ENCODE data around the gene IGF2BP1. TPM values are rescaled to one million over a fixed set of nuclear protein-coding genes. Genes with fewer than 3 reads are reported as not detected.

Gene IGF2BP1
- total RNA-seq, 1 donor from 2014 or later = 260 TPM

GRCh38 chr17:48998587-48999440, 1.6 kb downstream of the IGF2BP1 start:
- TF ChIP-seq, protein P1, sequence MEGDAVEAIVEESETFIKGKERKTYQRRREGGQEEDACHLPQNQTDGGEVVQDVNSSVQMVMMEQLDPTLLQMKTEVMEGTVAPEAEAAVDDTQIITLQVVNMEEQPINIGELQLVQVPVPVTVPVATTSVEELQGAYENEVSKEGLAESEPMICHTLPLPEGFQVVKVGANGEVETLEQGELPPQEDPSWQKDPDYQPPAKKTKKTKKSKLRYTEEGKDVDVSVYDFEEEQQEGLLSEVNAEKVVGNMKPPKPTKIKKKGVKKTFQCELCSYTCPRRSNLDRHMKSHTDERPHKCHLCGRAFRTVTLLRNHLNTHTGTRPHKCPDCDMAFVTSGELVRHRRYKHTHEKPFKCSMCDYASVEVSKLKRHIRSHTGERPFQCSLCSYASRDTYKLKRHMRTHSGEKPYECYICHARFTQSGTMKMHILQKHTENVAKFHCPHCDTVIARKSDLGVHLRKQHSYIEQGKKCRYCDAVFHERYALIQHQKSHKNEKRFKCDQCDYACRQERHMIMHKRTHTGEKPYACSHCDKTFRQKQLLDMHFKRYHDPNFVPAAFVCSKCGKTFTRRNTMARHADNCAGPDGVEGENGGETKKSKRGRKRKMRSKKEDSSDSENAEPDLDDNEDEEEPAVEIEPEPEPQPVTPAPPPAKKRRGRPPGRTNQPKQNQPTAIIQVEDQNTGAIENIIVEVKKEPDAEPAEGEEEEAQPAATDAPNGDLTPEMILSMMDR (IDR thresholded peaks at IDR 0.05; ENCODE audit: insufficient read depth, low read depth, low read length) = no peak
- no peak for TF ChIP-seq EZH2 (IDR thresholded peaks at IDR 0.05; ENCODE audit: insufficient read depth, low read length)
- peak overlapping the region; percentile 36 for H2AFZ ChIP-seq (ENCODE audit: low read depth, low read length)
- H3K9me3 Mint-ChIP-seq (ENCODE audit: unreplicated experiment) = peaks cover 1% of the 10 kb centered on the region
- H3K27ac ChIP-seq (ENCODE audit: low read depth, low read length) = peak overlapping the region; percentile 88
- no peaks in the 10 kb centered on the region for H3K36me3 ChIP-seq (ENCODE audit: insufficient read depth, low read length)
- DNase-seq (ENCODE audit: low read depth) = no peak
- peaks cover 11% of the 10 kb centered on the region for H3K4me1 Mint-ChIP-seq (ENCODE audit: low read depth, unreplicated experiment)
- H3K9me3 ChIP-seq (ENCODE audit: insufficient read depth, low read depth, low read length) = no peaks in the 10 kb centered on the region
- H3K27me3 Mint-ChIP-seq (ENCODE audit: low read depth, unreplicated experiment) = no peaks in the 10 kb centered on the region
- peak overlapping the region; percentile 99 for H3K27ac Mint-ChIP-seq (ENCODE audit: unreplicated experiment)
- H3K4me3 ChIP-seq (ENCODE audit: insufficient read depth, low read depth, low read length) = peak overlapping the region; percentile 90
- H4K20me1 ChIP-seq (ENCODE audit: insufficient read depth, low read length) = peaks cover 6% of the 10 kb centered on the region
- H3K4me3 Mint-ChIP-seq (ENCODE audit: unreplicated experiment) = peak overlapping the region; percentile 93
- peaks cover 14% of the 10 kb centered on the region for H3K4me1 ChIP-seq (ENCODE audit: insufficient read depth, low read length)
- H3K9ac ChIP-seq (ENCODE audit: low read length) = peak overlapping the region; percentile 96
- FAIRE-seq = no peak
- H3K36me3 Mint-ChIP-seq (ENCODE audit: low read depth, unreplicated experiment) = peaks cover 13% of the 10 kb centered on the region
- H3K27me3 ChIP-seq (ENCODE audit: insufficient read depth, low read length) = peaks cover 17% of the 10 kb centered on the region
- peaks cover 65% of the 10 kb centered on the region for H3K79me2 ChIP-seq (ENCODE audit: insufficient read depth, low read length)
- H3K4me2 ChIP-seq (ENCODE audit: low read length) = peak overlapping the region; percentile 99

DNA sequence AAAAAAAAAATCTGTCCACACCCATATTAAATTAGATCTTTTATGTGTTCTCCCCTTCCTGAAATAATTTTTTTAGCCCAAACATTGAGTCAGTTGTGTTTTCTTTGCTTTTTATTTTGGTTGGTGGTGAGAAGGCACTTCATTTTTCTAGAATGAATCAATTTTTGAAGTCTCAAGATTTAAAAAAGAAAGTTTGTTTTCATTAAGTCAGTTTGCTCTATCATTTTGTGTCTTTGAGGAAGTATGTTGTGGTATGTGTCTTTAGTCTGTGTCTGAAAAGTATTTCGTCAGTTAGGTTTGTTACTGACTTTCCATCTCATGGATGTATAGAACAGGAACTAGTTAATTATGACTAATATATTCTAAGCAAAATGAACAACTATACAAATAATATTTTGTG, 3.8 kb downstream of the IGF2BP1 start:
- H3K4me2 ChIP-seq (ENCODE audit: low read length) = peak overlapping the region; percentile 99
- H3K36me3 ChIP-seq (ENCODE audit: insufficient read depth, low read length) = peaks cover 10% of the 10 kb centered on the region
- H3K4me1 ChIP-seq (ENCODE audit: insufficient read depth, low read length) = peaks cover 17% of the 10 kb centered on the region
- H3K27ac ChIP-seq (ENCODE audit: low read depth, low read length) = peak overlapping the region; percentile 88
- Mint-ChIP-seq H3K27me3 (ENCODE audit: low read depth, unreplicated experiment) (no peaks in the 10 kb centered on the region), H3K9me3 (ENCODE audit: unreplicated experiment) (peaks cover 1% of the 10 kb centered on the region), H3K4me1 (ENCODE audit: low read depth, unreplicated experiment) (peaks cover 18% of the 10 kb centered on the region), H3K4me3 (ENCODE audit: unreplicated experiment) (peak overlapping the region; percentile 93), H3K36me3 (ENCODE audit: low read depth, unreplicated experiment) (peaks cover 17% of the 10 kb centered on the region), H3K27ac (ENCODE audit: unreplicated experiment) (peak overlapping the region; percentile 86)
- H4K20me1 ChIP-seq (ENCODE audit: insufficient read depth, low read length) = peaks cover 26% of the 10 kb centered on the region
- H3K27me3 ChIP-seq (ENCODE audit: insufficient read depth, low read length) = no peaks in the 10 kb centered on the region
- peak overlapping the region; percentile 96 for H3K9ac ChIP-seq (ENCODE audit: low read length)
- H3K79me2 ChIP-seq (ENCODE audit: insufficient read depth, low read length) = peaks cover 86% of the 10 kb centered on the region
- DNase-seq (ENCODE audit: low read depth) = peak; percentile 53
- no peak for TF ChIP-seq EZH2 (IDR thresholded peaks at IDR 0.05; ENCODE audit: insufficient read depth, low read length)
- TF ChIP-seq, protein P1 (IDR thresholded peaks at IDR 0.05; ENCODE audit: insufficient read depth, low read depth, low read length) = no peak
- H2AFZ ChIP-seq (ENCODE audit: low read depth, low read length) = no peak overlapping the region
- peak overlapping the region; percentile 90 for H3K4me3 ChIP-seq (ENCODE audit: insufficient read depth, low read depth, low read length)
- FAIRE-seq = peak; percentile 43
- H3K9me3 ChIP-seq (ENCODE audit: insufficient read depth, low read depth, low read length) = no peaks in the 10 kb centered on the region

DNA sequence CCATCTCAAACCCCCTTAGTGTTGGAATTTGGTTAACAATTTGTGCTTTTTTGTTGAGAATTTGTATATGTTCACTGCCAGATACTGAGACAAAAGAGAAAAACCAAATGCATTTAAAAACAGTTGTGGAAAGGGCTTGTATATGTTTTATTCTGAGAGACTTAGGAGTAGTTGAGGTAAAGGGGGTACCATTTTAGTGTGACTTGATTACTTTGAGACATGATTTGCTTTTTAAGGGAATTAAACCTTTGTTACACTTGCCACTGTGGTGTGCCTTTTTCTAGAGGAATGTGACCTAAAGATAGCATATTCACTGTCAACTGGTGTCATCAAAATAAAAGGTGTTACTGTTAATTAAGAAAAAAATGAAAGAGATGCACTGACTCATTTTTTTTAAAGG, 4.5 kb downstream of the IGF2BP1 start:
- peak overlapping the region; percentile 96 for H3K9ac ChIP-seq (ENCODE audit: low read length)
- H3K4me1 Mint-ChIP-seq (ENCODE audit: low read depth, unreplicated experiment) = peaks cover 25% of the 10 kb centered on the region

More for the DNA sequence above, 4.5 kb downstream of the IGF2BP1 start:
- FAIRE-seq (no peak), DNase-seq (ENCODE audit: low read depth) (no peak)
- H3K9me3 ChIP-seq (ENCODE audit: insufficient read depth, low read depth, low read length) = no peaks in the 10 kb centered on the region
- H3K36me3 ChIP-seq (ENCODE audit: insufficient read depth, low read length) = peaks cover 11% of the 10 kb centered on the region
- Mint-ChIP-seq H3K27me3 (ENCODE audit: low read depth, unreplicated experiment) (no peaks in the 10 kb centered on the region), H3K9me3 (ENCODE audit: unreplicated experiment) (peaks cover 1% of the 10 kb centered on the region), H3K36me3 (ENCODE audit: low read depth, unreplicated experiment) (peaks cover 20% of the 10 kb centered on the region), H3K27ac (ENCODE audit: unreplicated experiment) (peak overlapping the region; percentile 86), H3K4me3 (ENCODE audit: unreplicated experiment) (peak overlapping the region; percentile 93)
- no peaks in the 10 kb centered on the region for H3K27me3 ChIP-seq (ENCODE audit: insufficient read depth, low read length)
- H3K4me1 ChIP-seq (ENCODE audit: insufficient read depth, low read length) = peaks cover 13% of the 10 kb centered on the region
- peak overlapping the region; percentile 88 for H3K27ac ChIP-seq (ENCODE audit: low read depth, low read length)
- peak overlapping the region; percentile 99 for H3K4me2 ChIP-seq (ENCODE audit: low read length)
- TF ChIP-seq, protein P1 (IDR thresholded peaks at IDR 0.05; ENCODE audit: insufficient read depth, low read depth, low read length) = no peak
- TF ChIP-seq EZH2 (IDR thresholded peaks at IDR 0.05; ENCODE audit: insufficient read depth, low read length) = no peak
- peaks cover 33% of the 10 kb centered on the region for H4K20me1 ChIP-seq (ENCODE audit: insufficient read depth, low read length)
- peaks cover 94% of the 10 kb centered on the region for H3K79me2 ChIP-seq (ENCODE audit: insufficient read depth, low read length)
- no peak overlapping the region for H2AFZ ChIP-seq (ENCODE audit: low read depth, low read length)
- peak overlapping the region; percentile 30 for H3K4me3 ChIP-seq (ENCODE audit: insufficient read depth, low read depth, low read length)

All from astrocyte (in vitro differentiated cells and primary cell).